ENCODE measurements around the gene C14orf180.

The C14orf180 gene

GRCh38 chr14:104594310-104595046 is 14.9 kb downstream of the C14orf180 start:
- DNase-seq (ENCODE audit: low read depth) = no peak

- DNase-seq (ENCODE audit: low read depth) = no peak
Observed at GRCh38 chr14:104595116-104595675, 15.6 kb downstream of the C14orf180 start.

- no peak for DNase-seq (ENCODE audit: low read depth)
Observed at GRCh38 chr14:104595911-104596450, 16.4 kb downstream of the C14orf180 start.

GRCh38 chr14:104596451-104596918 is 16.9 kb downstream of the C14orf180 start:
- DNase-seq (ENCODE audit: low read depth) = no peak

DNA sequence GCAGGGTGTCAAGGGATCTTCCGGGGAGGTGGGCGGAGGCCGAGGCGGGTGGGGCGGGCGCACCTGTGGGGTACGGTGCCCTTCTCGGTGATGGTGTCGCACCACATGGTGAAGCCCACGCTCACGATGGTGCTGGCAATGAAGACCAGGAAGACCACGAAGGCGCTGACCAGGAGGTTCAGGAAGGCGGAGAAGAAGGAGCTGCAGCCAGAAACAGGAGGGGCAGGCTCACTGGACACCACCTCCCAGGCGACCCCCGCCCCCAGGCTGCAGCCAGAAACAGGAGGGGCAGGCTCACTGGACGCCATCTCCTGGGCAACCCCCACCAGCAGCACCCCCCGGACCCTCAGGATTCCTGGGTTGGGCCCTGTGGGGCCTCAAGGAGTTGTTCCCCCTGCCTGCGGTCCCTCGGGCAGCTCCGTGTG is 17.4 kb downstream of the C14orf180 start:
- DNase-seq (ENCODE audit: low read depth) = no peak

- DNase-seq (ENCODE audit: low read depth) = no peak
Observed at GRCh38 chr14:104597576-104597975, 18.0 kb downstream of the C14orf180 start.

DNA sequence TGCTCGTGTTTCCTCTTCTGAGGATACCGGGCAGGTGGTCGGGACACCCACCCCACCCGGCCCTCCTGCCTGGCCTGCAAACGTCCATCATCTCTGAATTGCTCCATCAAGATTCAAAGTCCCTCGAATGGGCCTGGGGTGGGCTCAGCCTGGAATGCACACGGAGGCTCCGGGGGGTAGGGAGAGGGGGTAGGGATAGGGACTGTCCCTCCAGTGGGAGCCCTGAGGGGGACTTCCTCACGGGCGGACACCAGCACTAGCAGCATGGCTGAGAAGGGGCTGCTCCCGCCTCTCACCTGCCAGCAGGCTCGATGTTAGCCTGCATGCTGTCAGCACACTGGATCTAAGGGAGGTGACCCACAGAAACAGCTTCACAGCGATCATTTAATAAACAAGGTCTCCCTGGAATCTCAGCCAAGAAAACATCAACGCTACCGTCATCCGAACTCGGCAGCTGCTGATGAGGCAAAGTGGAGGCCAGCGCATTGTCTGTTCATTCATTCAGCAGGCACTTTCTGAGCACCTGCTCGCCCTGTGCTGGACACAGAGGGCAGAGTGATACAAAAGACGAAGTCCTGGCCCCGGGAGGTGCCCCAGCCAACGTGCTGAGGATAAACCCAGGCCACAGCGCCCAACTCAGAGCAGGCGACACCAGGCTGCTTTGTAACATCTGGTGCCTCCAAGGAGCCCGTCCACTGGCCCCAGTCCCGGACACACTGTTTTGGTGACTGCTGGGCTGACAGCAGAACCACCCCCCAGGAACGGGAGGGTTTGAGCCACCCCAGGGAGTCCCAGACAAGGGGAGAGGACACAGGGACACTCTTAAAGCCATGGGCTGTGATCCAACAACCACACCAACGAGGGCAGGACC is 18.7 kb downstream of the C14orf180 start:
- DNase-seq (ENCODE audit: low read depth) = no peak

DNA sequence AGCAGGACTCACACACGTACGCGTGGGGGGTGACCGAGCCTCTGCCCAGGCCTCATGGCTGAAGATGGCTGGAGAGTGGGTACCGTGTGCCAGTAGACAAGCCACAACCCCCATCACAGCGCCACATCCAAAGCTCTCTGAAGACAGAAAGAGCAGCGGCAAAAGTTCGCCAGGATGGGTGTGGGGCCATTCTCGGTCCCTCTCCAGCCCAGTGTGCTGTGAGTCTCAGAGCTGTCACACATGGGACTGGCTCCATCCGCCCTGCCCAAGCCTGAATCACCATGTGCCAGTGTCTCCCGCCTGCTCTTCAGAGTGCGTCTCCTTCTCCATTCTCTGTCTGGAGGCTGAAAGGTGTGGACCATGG is 19.3 kb downstream of the C14orf180 start:
- no peak for DNase-seq (ENCODE audit: low read depth)

GRCh38 chr14:104599446-104599845 is 19.9 kb downstream of the C14orf180 start:
- DNase-seq (ENCODE audit: low read depth) = no peak

DNA sequence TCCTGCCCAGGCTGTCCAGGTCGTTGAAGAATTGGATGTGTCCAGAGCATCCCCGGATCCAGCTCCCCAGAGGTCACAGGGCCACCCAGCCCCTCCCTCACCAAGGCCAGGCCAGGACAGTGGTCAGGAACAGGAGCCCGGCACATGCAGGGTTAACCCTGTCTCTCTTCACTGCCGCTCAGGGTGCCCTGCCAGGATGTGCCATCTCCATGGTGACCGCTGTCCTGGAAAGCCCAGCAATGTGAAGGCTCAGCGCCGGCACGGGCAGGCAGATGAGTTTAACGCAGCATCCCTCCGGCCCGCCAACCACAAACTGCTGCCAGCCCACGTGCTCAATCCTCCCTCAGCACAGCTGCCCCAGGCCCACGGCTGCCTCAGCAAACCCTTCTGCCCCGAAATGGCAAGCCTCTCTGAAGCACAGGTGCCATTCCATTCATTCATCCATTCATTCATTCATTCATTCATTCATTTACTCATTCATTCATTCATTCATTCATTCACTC is 20.6 kb downstream of the C14orf180 start:
- no peak for DNase-seq (ENCODE audit: low read depth)

- DNase-seq (ENCODE audit: low read depth) = no peak
Observed at GRCh38 chr14:104600805-104601204, 21.2 kb downstream of the C14orf180 start.

GRCh38 chr14:104601786-104602185 is 22.2 kb downstream of the C14orf180 start:
- no peak for DNase-seq (ENCODE audit: low read depth)

DNA sequence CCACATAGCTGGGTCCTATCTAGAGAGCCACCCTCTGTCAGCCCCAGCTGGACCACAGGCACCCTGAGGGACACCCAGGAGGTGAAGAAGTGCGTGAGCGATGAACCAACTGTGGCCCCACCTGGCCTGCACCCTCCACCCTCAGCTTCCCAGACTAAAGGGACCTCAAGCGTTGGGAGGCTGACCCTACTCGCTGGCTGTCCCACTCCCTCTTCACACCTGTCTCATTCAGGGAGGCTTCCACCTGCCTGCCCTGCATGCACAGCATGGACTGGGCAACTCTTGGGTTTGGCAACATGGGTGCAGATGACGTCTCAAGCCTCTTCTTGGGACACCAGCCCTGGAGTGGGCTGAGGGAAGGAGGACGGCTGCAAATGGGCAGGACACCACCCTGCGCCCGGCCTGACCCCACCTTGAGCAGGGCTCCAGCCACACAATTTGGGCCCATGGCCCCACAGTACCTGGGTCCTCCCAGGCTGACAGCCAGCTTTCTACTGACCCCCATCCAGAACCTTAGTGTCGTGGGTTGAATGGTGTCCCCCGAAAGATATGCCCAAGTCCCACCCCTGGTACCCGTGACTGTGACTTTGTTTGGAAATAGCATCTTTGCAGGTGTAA is 22.9 kb downstream of the C14orf180 start:
- no peak for DNase-seq (ENCODE audit: low read depth)

DNA sequence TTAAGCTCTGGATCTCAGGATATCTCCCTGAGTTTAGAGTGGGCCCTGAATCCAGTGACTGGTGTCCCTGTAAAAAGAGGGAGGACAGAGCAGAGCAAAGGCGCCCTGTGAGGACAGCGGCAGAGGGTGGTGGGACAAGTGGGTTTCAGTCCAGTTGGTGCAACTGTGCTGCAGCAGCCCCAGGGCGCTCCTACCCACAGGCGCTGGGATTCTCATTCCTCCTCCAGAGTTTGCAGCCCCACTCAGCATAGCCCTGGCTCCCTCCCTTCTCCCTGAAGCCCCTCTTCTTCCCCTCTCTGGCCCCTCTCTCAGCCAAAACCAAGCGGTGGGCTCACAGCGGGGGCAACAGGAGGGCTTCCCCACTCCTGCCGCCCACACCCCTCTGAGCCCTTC is 23.4 kb downstream of the C14orf180 start:
- DNase-seq (ENCODE audit: low read depth) = no peak

DNA sequence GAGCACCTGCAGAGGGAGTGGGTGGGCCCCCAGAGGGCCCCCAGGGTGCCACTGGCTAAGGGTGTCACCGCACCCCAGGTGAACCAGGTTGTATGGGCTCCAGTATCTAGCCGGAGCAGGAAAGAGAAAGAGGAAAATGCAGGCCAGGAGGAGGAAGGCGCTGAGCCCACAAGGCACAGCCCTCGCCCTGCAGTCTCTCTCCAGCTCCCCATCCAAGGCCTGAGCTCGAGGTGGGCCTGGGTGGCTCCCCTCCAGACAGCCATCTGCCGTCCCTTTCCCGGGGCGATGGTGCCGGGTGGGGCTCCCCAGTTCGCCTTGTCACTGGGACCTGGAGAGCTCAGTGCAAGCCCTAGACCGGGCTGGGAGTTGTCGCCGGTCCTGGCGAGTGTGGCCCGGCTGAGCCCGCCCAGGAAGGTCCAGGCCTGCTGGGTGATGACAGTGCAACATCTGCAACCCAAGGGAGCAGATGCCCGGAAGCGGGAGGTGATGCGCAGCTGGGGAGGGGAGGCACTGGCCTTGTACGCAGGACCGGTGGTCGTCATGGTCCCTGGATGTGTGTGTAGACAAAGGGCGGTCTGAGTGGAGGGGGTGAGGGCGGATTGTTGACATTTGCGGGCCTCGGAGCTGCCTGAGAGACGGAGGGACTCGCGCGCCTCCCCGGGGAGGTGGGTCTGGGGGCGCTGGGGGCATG is 24.3 kb downstream of the C14orf180 start:
- no peak for DNase-seq (ENCODE audit: low read depth)

DNA sequence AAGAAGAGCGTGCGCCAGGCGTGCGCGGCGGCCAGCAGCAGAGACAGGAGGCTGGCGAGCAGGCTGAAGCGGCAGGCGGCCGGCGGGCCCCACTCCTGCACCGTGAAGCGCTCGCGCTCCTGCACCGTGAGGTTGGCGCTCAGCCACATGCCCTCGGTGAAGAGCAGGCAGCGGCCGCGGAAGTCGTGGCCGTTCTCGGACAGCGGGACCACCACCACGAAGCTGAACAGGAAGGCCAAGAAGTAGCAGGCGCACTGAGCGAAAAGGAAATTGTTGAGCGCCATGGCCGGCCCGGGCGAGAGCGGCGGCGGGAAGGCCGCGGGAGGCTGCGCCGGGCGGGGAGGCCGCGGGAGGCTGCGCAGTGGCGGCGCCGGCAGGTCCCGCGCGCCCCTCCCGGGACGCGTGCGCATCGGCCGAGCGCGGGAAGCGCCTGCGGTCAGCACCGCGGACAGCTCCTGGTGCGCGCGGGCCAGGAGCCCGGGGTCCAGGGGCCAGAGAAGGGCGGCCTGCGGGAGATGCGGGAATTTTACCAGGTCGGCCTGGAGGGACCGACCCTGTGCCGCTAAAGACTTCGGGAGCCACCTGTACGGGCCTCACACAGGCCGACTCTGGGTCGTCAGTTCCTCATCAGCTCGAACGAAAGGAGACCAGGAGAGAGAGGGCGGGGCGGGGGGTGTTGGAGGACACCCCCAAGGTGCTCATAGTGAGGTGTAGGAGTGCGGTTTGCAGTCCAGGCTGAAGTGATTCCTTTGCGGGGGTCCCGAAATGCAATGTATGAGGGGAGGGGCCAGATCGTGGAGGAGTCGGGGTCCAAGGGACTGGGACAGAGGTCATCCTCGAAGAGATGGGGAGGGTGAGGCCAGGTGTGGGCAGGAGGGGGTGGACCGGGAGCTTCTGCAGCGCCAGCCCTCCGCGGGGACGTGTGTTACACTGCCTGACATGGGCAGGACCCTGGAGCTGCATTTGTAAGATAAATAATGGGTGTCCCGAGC is 25.2 kb downstream of the C14orf180 start, which contains the start of gene TMEM179:
TSS of gene TMEM179 (minus strand) at position 315 of the 992 bp plus-strand sequence. CDS start at position 284, 31 bp downstream.
- DNase-seq (ENCODE audit: low read depth) = no peak

DNA sequence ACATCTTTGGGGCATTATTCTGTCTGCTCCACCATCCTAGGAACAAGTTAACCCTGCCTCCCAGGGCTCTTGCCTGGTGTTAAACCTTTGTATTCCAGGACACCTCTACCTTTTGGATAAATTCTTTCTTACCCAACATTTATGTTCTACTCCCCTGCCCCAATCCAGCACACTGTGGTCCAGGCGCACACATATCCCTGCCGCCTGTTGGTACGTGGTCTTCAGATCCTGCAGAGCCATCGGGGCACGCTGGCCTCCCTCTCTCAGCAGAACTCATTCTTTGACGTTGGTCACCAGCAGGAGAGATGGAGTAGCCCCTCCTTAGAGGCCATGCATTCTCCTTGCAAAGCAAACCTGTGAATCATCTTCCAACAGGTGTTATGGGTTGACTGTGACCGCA is 30.1 kb downstream of the C14orf180 start:
- DNase-seq (ENCODE audit: low read depth) = no peak

DNA sequence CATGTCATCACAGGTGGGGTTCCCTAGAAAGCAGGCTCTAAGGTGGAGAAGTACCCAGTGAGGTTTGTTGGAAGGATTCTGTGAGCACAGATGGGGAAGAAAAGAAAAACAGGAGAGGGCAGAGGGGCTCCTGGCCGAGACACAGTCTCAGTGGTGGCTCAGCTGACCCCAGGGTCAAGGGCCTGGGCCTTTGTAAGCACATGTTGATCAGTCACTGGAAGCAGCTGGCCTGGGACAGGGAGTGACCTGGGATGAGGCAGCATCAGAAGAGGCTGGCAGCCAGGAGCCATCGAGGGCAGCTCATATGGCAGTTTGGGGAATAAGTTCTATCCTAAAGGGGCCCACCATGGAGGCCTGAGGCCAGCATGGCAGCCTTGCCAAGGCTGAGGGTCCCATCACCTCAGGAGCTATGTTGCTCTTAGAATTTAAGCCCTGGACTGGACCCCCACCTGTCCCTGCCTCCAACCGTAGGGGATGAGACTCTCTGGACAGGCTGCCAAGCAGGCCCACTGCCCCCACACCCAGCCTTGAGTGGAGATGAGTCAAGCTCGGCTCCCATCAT is 31.3 kb downstream of the C14orf180 start:
- no peak for DNase-seq (ENCODE audit: low read depth)

DNA sequence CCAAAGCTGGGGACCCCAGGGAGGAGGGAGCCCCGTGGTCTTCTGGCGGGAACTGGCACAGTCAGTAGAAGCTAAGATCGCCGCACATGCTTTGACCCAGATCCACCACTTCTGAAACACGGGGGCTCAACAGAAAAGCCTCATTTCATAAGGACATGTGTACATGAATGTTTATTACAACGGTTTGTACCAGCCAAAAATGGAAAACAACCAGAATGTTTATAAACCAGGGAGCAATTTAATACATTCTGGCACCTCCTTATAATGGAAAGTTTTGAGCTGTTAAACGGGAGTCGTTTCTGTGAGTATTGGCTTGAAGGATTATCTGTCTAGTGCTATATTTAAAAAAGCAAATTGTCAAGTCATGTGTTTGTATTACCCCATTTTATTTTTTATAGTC is 32.3 kb downstream of the C14orf180 start:
- no peak for DNase-seq (ENCODE audit: low read depth)

Data from CMK (cell line).